SK-N-SH (cell line): ENCODE data around the gene TBL3.

ENCODE experiments used
- EP300 ChIP-seq, 2 experiments: IDR thresholded peaks; 2 replicates each; pipeline versions ENCODE4 v1.4.0 to v1.6.1; 2012; ENCODE audit warnings: borderline replicate concordance in 1 of 2, low read depth in 1 of 2, low read length in 1 of 2
- EZH2phosphoT487 ChIP-seq: fragments of 200-600 bp; sonication (generic); IDR thresholded peaks from 2 replicates; pipeline ENCODE4 v1.6.1; 2017; ENCODE audit warnings: low read depth, mixed run types, mild to moderate bottlenecking, antibody characterized with exemption, moderate library complexity, borderline replicate concordance

DNA sequence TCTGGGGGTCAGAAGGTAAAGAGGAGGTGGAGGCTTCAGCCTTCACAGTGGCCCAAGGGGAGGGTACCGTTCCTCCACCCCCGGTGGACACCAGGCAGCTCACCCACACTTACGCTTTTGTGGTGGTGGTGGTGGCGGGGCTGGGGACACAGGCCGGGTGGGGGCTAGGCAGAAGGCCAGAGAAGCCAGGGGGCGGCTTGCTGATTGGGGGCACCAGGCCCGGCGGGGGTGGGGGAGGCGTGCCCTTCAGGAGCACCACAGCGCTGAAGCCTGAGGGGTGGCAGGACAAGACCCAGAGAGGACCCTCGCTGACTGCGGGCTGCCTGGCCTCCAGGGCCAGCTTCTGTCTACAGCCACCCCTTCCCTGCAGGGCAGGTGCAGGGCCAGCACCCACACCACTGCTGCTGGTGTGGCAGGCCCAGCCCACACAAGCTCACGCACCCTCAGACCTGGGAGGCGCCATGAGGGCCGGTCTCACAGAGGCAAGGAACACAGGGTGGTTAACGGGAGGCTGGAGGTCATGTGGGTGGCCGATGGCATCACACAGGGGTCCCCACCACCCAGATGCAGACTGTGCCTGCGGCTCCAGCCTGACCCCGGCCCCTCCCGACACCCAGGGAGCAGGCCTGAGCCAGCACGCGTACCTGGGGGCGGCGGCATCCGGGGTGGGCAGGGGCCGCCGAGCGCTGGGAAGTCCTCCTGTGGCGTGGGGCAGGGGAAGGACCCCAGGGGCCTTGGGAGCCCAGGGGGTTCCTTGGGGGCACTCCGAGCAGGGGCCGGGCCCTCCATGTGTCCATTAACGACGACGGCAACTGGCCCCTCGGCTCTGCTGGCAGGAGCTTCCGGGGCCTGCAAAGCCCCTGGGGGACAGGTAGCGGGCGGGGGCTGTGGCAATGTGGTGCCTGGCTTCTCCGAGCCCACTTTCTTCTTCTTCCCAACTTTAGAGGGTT, 27.3 kb downstream of the TBL3 start:
- TF ChIP-seq EZH2phosphoT487 (no peak), EP300 (IDR thresholded peaks at IDR 0.05; ENCODE audit: borderline replicate concordance in 1 of 2, low read depth in 1 of 2, low read length in 1 of 2) (no peak)
